Epithelial cell of proximal tubule (primary cell): ENCODE measurements around the gene RNF166. TPM values are rescaled to one million over a fixed set of nuclear protein-coding genes. Genes with fewer than 3 reads are reported as not detected.

Source experiments
- DNase-seq: peaks from one replicate; pipeline ENCODE4 v3.0.0-alpha.2; 2011; ENCODE audit warnings: low read depth
- H3K4me3 ChIP-seq: 2 replicates; pipeline ENCODE4 v1.5.1; 2011; ENCODE audit warnings: low read depth, mild to moderate bottlenecking, low read length
- total RNA-seq: library from RNA; depleted of rRNA; stranded (reverse); fragments of >200 nt; gene quantifications from 2 replicates; pipeline ENCODE4 v1.2.3, GENCODE V29; 2015
- TF ChIP-seq, protein P1 (sequence below): conservative IDR thresholded peaks from 2 replicates; pipeline ENCODE4 v1.5.1; 2012; ENCODE audit warnings: low read depth, mild to moderate bottlenecking, low read length

Gene RNF166
- total RNA-seq, 1 donor from 2014 or later, result 32.8 TPM

DNA sequence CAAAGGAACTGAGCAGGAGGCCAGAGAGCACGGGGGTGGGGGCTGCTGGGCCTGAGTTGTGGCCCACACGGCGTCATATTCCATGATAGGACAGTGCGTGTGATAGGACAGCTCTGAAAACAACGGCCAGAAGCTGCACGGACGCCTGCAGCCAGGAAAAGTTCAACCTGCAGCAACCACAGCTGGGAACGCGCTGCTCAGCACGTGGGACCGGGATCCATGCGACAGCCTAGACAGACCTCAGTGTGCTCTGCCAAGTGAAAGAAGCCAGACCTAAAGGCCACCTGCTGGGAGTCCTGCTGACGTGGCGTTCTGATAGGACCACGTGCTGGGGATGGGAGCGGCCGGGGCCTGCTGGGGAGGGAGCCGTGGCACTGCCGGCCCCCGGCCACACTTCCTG is 21.7 kb upstream of the RNF166 start:
- TF ChIP-seq, protein P1, sequence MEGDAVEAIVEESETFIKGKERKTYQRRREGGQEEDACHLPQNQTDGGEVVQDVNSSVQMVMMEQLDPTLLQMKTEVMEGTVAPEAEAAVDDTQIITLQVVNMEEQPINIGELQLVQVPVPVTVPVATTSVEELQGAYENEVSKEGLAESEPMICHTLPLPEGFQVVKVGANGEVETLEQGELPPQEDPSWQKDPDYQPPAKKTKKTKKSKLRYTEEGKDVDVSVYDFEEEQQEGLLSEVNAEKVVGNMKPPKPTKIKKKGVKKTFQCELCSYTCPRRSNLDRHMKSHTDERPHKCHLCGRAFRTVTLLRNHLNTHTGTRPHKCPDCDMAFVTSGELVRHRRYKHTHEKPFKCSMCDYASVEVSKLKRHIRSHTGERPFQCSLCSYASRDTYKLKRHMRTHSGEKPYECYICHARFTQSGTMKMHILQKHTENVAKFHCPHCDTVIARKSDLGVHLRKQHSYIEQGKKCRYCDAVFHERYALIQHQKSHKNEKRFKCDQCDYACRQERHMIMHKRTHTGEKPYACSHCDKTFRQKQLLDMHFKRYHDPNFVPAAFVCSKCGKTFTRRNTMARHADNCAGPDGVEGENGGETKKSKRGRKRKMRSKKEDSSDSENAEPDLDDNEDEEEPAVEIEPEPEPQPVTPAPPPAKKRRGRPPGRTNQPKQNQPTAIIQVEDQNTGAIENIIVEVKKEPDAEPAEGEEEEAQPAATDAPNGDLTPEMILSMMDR, result no peak
- H3K4me3 ChIP-seq, result no peak overlapping the region

DNA sequence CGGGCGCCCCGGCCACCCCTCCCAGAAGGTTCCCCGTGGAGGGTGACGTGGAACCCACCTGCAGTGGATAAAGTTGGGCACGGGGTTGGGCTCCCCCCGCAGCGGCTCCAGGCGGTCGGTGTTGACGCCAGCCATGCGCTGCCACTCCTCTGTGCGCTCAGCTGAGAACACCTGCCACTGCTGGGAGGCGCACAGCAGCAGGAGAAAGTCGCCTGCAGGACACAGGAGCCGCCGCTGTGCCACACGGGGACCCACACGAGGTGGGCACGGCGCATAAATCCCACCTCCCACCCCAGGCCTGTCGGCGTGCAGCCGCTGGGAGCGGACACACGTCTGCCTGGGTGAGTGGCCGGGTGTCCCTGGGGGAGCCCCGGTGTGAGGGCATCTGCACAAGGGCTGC is 20.8 kb upstream of the RNF166 start:
- no peak for DNase-seq
- H3K4me3 ChIP-seq, result no peak overlapping the region
- TF ChIP-seq, protein P1, result no peak

More for the DNA sequence above, 21.7 kb upstream of the RNF166 start:
- DNase-seq, result no peak

DNA sequence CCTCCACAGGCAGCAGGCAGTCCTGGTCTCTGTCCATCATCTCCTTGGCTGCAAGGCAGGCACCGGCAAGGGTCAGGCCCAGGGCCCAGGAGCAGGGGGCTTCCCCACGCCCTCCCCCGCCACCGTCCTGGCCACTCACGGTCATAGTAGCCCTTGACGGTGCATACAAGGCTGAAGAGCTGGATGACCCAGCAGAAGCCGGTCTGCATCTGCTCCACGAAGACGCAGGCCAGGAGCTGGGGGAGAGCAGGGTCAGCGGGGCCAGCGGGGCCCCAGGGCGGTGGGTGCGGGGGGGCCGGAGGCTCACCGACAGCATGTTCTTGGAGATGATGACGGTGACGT is 20.2 kb upstream of the RNF166 start:
- DNase-seq, result no peak
- TF ChIP-seq, protein P1, result no peak
- no peak overlapping the region for H3K4me3 ChIP-seq

DNA sequence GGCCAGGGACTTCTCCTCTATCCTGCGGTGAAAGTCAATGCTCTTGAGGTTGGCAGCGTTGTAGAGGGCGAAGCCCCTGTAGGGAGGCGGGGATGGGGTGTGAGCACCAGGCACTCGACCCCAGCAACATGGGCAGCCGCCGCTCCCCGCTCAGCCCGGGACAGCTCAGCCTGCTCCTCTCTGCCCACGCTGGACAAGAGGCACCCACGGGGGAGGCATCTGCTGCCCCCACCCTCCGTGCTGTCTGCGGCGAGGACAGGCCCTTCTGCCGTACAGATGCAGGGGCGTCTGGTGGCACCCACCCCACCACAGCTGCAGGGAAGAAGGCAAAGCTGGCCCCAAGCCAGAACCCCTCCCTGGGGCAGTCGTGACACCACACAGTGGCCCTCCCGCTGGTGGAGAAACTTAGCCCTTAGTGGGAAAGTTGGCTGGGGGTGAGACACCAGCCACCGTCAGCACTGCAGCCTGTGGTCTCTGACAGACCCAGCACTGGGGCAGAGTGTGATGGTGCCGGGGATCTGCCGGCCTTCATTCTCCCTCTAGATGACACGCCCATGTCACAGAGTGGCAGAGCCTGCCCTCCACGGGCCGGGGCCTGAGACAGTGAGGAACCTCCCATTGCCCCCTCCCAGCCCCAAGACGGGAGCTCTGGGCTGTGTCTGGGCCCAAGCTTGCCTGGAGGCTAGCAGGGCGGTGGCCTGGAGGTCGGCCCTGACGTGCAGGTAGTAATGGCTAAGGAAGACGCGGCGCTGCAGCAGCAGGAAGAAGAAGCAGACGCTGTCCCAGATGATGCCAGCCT is 19.6 kb upstream of the RNF166 start:
- TF ChIP-seq, protein P1, result no peak
- no peak for DNase-seq
- no peak overlapping the region for H3K4me3 ChIP-seq

DNA sequence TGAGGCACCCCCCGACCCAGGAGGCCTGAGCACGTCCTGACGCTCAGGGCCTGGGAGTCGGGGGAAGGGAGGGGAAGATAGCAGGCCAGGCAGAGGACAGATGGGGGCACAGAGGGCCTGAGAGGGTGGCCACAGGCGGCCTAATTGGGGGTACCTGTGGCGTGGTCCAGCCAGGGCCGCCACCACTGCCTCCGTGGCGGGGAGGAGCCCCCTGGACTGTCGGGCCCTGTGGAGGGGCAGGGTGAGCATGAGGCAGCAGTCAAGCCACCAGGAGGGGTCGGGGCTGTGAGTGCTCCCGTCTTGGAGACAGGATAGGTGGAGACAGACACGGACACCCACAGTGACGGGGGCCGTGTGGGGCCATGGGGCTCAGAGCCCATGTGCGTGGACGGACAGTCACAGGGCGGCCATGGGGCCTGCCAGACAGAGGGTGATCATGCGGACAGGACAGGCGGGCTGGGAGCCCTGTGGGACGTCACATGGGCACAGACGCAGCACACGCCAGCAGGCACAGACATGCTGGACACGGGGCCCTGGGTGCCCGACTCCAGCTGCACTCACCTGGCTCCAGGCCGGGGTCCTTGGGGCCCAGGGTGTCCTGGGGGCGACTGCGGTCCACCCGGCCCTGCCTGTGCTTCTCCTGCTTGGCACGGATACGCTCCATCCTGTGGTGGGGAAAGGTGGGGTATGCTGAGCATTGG is 18.8 kb upstream of the RNF166 start:
- H3K4me3 ChIP-seq, result no peak overlapping the region
- no peak for DNase-seq
- TF ChIP-seq, protein P1, result no peak

DNA sequence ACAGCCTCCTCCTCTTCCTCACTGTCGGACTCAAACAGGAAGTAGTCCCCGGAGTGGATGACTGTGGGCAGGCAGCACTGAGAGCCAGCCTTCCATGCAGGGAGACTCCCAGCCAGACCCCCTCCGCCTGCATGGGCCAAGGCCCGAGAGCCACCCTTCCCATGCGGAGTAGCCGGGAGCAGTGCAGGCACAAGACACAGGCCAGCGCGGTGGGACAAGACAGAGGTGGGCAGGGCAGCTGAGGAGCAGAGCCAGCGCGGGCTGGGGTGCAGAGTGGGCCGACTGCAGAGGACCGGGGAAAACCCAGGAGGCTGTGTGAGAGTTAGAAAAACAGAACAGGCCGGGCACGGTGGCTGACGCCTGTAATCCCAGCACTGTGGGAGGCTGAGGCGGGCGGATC is 17.7 kb upstream of the RNF166 start:
- H3K4me3 ChIP-seq, result no peak overlapping the region
- no peak for DNase-seq
- TF ChIP-seq, protein P1, result no peak
